Neural crest cell (in vitro differentiated cells): ENCODE results near the gene NPLOC4. TPM values are rescaled to one million over a fixed set of nuclear protein-coding genes. Genes with fewer than 3 reads are reported as not detected.

Source experiments
- DNase-seq: peaks from one replicate; pipeline ENCODE4 v3.0.0; 2021; ENCODE audit warnings: low read depth, mixed read lengths, low spot score
- H3K27ac Mint-ChIP-seq: one replicate; pipeline ENCODE4 v1.8.0; 2021; ENCODE audit warnings: mild to moderate bottlenecking, mixed read lengths; ENCODE audit not compliant: unreplicated experiment
- H3K27me3 Mint-ChIP-seq: 2 replicates; pipeline ENCODE4 v1.8.0; 2021; ENCODE audit warnings: low read depth, mild to moderate bottlenecking, mixed read lengths
- H3K36me3 Mint-ChIP-seq: 2 replicates; pipeline ENCODE4 v1.8.0; 2021; ENCODE audit warnings: low read depth, mild to moderate bottlenecking, mixed read lengths
- H3K4me1 Mint-ChIP-seq: 2 replicates; pipeline ENCODE4 v1.8.0; 2021; ENCODE audit warnings: mixed read lengths
- H3K4me3 Mint-ChIP-seq: one replicate; pipeline ENCODE4 v1.8.0; 2021; ENCODE audit warnings: mild to moderate bottlenecking, mixed read lengths
- H3K9me3 Mint-ChIP-seq: 2 replicates; pipeline ENCODE4 v1.8.0; 2021; ENCODE audit warnings: mixed read lengths
- total RNA-seq: library from RNA; stranded (reverse); gene quantifications from 2 replicates; pipeline ENCODE4 v1.2.1, GENCODE V29; 2021
- TF ChIP-seq, protein P1 (sequence below): fragments of 200-600 bp; sonication (generic); conservative IDR thresholded peaks from 2 replicates; pipeline ENCODE4 v1.5.0; 2021; ENCODE audit warnings: antibody characterized with exemption, mild to moderate bottlenecking

NPLOC4 gene
- total RNA-seq, 1 donor from 2014 or later, result 97.7 TPM

DNA sequence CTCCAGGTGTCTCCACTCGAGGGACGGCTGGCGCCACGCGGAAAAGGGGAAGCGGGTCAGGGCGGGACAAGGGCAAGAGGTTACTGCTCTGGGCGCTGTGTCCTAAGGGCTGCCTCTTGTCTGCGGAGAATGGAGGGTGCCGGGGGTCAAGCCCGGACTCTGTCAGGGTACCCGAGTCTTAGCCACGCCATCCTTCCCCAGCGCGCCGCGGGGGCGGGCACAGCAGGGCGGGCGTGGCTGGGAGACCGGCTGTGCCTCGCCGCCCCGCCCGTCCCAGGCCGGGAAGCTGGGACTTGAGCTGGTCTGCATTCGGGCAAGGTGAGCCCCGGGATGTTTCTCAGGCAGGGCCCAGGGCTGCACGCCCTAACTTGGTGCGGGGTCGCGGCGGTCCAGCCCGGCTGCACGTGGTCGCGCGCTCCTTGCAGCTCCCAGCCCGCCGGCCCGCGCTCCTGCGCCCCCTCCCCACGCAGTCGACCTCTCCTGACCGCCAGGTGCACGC is 118.1 kb downstream of the NPLOC4 start:
- H3K27me3 Mint-ChIP-seq, result peaks cover 50% of the 10 kb centered on the region
- peaks cover 35% of the 10 kb centered on the region for H3K4me1 Mint-ChIP-seq
- peak overlapping the region; percentile 81 for H3K4me3 Mint-ChIP-seq
- H3K27ac Mint-ChIP-seq, result no peak overlapping the region
- TF ChIP-seq, protein P1, sequence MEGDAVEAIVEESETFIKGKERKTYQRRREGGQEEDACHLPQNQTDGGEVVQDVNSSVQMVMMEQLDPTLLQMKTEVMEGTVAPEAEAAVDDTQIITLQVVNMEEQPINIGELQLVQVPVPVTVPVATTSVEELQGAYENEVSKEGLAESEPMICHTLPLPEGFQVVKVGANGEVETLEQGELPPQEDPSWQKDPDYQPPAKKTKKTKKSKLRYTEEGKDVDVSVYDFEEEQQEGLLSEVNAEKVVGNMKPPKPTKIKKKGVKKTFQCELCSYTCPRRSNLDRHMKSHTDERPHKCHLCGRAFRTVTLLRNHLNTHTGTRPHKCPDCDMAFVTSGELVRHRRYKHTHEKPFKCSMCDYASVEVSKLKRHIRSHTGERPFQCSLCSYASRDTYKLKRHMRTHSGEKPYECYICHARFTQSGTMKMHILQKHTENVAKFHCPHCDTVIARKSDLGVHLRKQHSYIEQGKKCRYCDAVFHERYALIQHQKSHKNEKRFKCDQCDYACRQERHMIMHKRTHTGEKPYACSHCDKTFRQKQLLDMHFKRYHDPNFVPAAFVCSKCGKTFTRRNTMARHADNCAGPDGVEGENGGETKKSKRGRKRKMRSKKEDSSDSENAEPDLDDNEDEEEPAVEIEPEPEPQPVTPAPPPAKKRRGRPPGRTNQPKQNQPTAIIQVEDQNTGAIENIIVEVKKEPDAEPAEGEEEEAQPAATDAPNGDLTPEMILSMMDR, result no peak
- H3K9me3 Mint-ChIP-seq, result no peaks in the 10 kb centered on the region
- no peaks in the 10 kb centered on the region for H3K36me3 Mint-ChIP-seq
- no peak for DNase-seq

DNA sequence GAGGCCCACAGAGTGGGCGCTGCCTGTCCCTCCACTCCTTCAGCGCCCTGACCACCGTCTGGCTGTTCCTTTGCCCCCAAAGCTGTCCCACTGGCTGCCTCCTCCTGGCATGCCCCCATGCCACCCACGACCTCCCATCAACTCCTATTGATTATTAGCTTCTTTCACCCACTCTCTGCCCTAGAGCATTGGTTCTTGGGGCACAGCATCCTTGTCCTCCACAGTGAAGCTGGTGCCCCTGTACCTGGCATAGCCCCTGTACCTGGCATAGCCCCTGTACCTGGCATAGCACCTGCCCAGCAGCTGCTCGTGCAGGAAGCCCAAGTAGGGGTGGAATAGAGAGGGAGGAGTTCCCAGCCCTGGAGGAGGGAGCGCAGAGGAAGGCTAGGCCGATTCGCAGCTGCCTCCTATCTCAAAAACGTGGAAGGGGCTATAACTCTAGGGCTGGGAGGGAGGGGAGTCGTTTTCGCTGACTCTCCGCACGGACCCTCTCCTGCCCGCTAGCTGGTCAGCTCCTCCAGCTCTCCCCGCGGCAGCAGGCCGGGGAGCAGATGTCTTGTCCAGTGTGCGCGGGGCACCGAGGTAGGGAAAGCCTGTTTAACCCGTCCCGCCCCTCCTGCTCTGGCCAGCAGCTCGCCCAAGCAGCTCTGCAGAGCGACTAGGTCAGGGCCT is 118.7 kb downstream of the NPLOC4 start:
- TF ChIP-seq, protein P1, result no peak
- Mint-ChIP-seq H3K9me3 (no peaks in the 10 kb centered on the region), H3K36me3 (no peaks in the 10 kb centered on the region), H3K27me3 (peaks cover 54% of the 10 kb centered on the region), H3K4me1 (peaks cover 38% of the 10 kb centered on the region), H3K27ac (no peak overlapping the region), H3K4me3 (peak overlapping the region; percentile 81)
- DNase-seq, result no peak

DNA sequence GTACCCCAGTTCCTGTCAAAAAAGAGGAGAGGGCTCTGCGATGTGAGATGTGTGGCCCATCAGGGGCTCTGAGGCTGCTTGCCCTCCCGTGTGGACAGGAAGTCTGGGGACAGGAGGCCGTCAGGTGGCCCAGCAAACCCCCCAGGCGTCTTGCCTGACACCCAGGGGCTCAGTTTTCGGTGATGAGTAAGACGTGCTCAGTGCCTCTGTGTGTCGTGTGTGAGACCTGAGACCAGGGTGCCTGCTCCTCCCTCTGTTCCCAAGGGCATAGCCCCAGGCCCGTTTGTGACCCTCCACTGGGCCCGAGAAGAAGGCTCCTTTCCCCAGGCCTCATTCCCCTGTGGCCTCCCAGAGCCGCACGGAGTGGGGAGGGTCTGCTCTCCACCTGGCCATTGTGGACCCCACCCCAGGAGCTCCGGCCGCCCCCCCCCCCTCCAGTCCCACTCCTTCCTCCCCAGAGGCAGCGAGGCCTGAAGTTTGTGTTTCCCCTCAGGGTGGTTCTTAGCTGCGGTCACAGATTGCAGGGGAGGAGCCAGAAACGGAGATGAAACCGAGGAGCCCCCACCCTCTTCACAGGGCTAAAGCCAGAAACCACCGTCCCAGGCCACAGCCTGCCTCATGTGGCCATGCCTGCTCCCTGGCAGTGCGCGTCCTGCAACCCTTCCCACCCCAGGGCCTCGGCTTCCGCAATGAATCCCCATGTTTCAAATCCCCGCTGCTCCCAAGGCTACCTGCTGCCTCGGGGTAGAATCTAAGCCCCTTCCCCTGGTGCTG is 119.4 kb downstream of the NPLOC4 start:
- peaks cover 32% of the 10 kb centered on the region for H3K4me1 Mint-ChIP-seq
- peak overlapping the region; percentile 81 for H3K4me3 Mint-ChIP-seq
- no peaks in the 10 kb centered on the region for H3K9me3 Mint-ChIP-seq
- no peak for DNase-seq
- peaks cover 50% of the 10 kb centered on the region for H3K27me3 Mint-ChIP-seq
- no peaks in the 10 kb centered on the region for H3K36me3 Mint-ChIP-seq
- no peak overlapping the region for H3K27ac Mint-ChIP-seq
- TF ChIP-seq, protein P1, result no peak

DNA sequence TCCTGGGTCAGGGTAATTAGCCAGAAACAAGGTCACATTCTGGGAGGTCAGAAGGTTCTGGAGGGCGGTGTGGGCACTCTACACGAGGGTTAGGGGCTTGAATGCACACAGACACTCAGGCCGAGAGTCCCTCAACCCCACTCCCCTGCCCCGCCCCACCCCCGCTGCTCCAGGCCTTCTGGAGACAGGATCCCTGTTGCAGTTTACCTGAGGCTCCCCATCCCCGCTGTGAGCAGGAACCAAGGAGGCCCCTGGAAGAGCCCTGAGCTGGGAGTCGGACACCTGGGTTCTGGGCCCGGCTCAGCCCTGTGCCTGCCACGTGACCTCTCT is 119.9 kb downstream of the NPLOC4 start:
- Mint-ChIP-seq H3K27ac (no peak overlapping the region), H3K4me3 (peak overlapping the region; percentile 92), H3K27me3 (peaks cover 44% of the 10 kb centered on the region), H3K36me3 (peaks cover 2% of the 10 kb centered on the region), H3K9me3 (no peaks in the 10 kb centered on the region), H3K4me1 (peaks cover 32% of the 10 kb centered on the region)
- DNase-seq, result no peak
- TF ChIP-seq, protein P1, result no peak

DNA sequence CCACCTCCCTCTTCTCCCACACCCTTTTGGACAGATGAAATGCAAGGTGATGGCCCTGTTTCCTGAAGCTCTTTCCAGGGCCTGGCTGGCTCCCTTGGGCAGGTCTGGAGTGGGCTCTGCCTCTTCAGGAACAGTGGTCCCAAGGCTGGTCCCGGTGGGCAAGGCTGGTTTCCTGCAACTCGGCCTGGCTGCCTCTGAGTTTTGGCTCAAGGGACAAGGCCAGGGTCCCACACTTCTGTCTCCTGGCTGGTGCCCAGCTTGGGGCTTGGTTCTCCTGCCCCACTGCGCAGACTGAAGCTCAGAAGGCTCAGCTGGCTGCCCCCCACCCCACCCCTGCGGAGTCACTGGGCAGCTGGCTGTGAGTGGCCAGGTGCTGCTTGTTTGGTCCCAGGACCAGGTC is 120.5 kb downstream of the NPLOC4 start:
- Mint-ChIP-seq H3K36me3 (peaks cover 7% of the 10 kb centered on the region), H3K9me3 (no peaks in the 10 kb centered on the region)

More for the DNA sequence above, 120.5 kb downstream of the NPLOC4 start:
- Mint-ChIP-seq H3K27ac (no peak overlapping the region), H3K4me3 (peak overlapping the region; percentile 92), H3K27me3 (peaks cover 44% of the 10 kb centered on the region), H3K4me1 (peaks cover 34% of the 10 kb centered on the region)
- TF ChIP-seq, protein P1, result no peak
- no peak for DNase-seq
